Loucy (cell line): ENCODE data around the gene GDF2.

Experiments used
- H2AFZ ChIP-seq: fragments of 200-600 bp; sonication (generic); 2 replicates; pipeline ENCODE4 v1.6.0; 2016; ENCODE audit warnings: antibody characterized with exemption, mild to moderate bottlenecking, low read length, moderate library complexity
- H3F3A ChIP-seq: fragments of 200-600 bp; 2 replicates; pipeline ENCODE4 v1.6.0; 2016; ENCODE audit warnings: antibody characterized with exemption, low read depth, mild to moderate bottlenecking
- H3K27me3 ChIP-seq: fragments of 200-600 bp; sonication (generic); 2 replicates; pipeline ENCODE4 v1.6.1; 2014; ENCODE audit warnings: low read length, mild to moderate bottlenecking; ENCODE audit not compliant: insufficient read depth, poor library complexity, severe bottlenecking
- H3K36me3 ChIP-seq: fragments of 200-600 bp; sonication (generic); 2 replicates; pipeline ENCODE4 v1.6.1; 2016; ENCODE audit warnings: low read length; ENCODE audit not compliant: insufficient read depth
- H3K4me1 ChIP-seq: fragments of 200-600 bp; sonication (generic); 2 replicates; pipeline ENCODE4 v1.5.1; 2014; ENCODE audit warnings: low read length, mild to moderate bottlenecking; ENCODE audit not compliant: insufficient read depth, poor library complexity, severe bottlenecking
- H3K4me2 ChIP-seq: fragments of 200-600 bp; sonication (generic); 2 replicates; pipeline ENCODE4 v1.6.0; 2014; ENCODE audit warnings: antibody characterized with exemption, low read length, low read depth, mild to moderate bottlenecking; ENCODE audit not compliant: poor library complexity, severe bottlenecking
- H3K4me3 ChIP-seq: fragments of 200-600 bp; sonication (generic); 2 replicates; pipeline ENCODE4 v1.5.1; 2014; ENCODE audit warnings: low read length, mild to moderate bottlenecking, mixed read lengths; ENCODE audit not compliant: poor library complexity, severe bottlenecking
- H3K79me2 ChIP-seq: fragments of 200-600 bp; sonication (generic); 2 replicates; pipeline ENCODE4 v1.6.1; 2014; ENCODE audit warnings: low read length; ENCODE audit not compliant: insufficient read depth
- H3K9ac ChIP-seq: fragments of 200-600 bp; sonication (generic); 2 replicates; pipeline ENCODE4 v1.6.0; 2014; ENCODE audit warnings: mild to moderate bottlenecking, low read depth, low read length, moderate library complexity; ENCODE audit not compliant: poor library complexity, severe bottlenecking
- H3K9me2 ChIP-seq: fragments of 200-600 bp; sonication (generic); replicated peaks from 2 replicates; pipeline ENCODE4 v1.6.1; 2016; ENCODE audit warnings: low read depth, low read length, mixed read lengths
- H3K9me3 ChIP-seq: fragments of 200-600 bp; sonication (generic); 2 replicates; pipeline ENCODE4 v1.6.1; 2014; ENCODE audit warnings: mild to moderate bottlenecking, antibody characterized with exemption, low read length, low read depth; ENCODE audit not compliant: insufficient read depth
- H4K20me1 ChIP-seq: fragments of 200-600 bp; sonication (generic); 2 replicates; pipeline ENCODE4 v1.6.0; 2014; ENCODE audit warnings: antibody characterized with exemption, low read length, mild to moderate bottlenecking; ENCODE audit not compliant: insufficient read depth, poor library complexity, severe bottlenecking
- CTCF ChIP-seq: fragments of 200-600 bp; sonication (generic); conservative IDR thresholded peaks from 2 replicates; pipeline ENCODE4 v1.5.1; 2014; ENCODE audit warnings: mild to moderate bottlenecking, antibody characterized with exemption, low read length
- EZH2phosphoT487 ChIP-seq: fragments of 200-600 bp; IDR thresholded peaks from 2 replicates; pipeline ENCODE4 v1.6.1; 2018; ENCODE audit warnings: antibody characterized with exemption, mild to moderate bottlenecking, moderate library complexity, borderline replicate concordance

GDF2 gene

GRCh38 chr10:47294057-47294456 is 28.2 kb upstream of the GDF2 start:
- H3K9me3 ChIP-seq = no peaks in the 10 kb centered on the region
- H3K9ac ChIP-seq = no peak overlapping the region
- H3K79me2 ChIP-seq = no peaks in the 10 kb centered on the region
- H3F3A ChIP-seq = no peaks in the 10 kb centered on the region
- H3K4me2 ChIP-seq = no peak overlapping the region
- no peak overlapping the region for H3K4me3 ChIP-seq
- no peak overlapping the region for H2AFZ ChIP-seq
- no peaks in the 10 kb centered on the region for H3K27me3 ChIP-seq
- no peaks in the 10 kb centered on the region for H4K20me1 ChIP-seq
- no peaks in the 10 kb centered on the region for H3K9me2 ChIP-seq
- H3K4me1 ChIP-seq = peaks cover 5% of the 10 kb centered on the region
- H3K36me3 ChIP-seq = no peaks in the 10 kb centered on the region
- no peak for TF ChIP-seq EZH2phosphoT487

- no peak overlapping the region for H3K4me3 ChIP-seq
- no peaks in the 10 kb centered on the region for H4K20me1 ChIP-seq
- no peaks in the 10 kb centered on the region for H3K9me2 ChIP-seq
- H3K4me2 ChIP-seq = no peak overlapping the region
- no peaks in the 10 kb centered on the region for H3K9me3 ChIP-seq
- peaks cover 5% of the 10 kb centered on the region for H3K4me1 ChIP-seq
- no peaks in the 10 kb centered on the region for H3F3A ChIP-seq
- H3K79me2 ChIP-seq = no peaks in the 10 kb centered on the region
- TF ChIP-seq EZH2phosphoT487 (no peak), CTCF (no peak)
- no peaks in the 10 kb centered on the region for H3K27me3 ChIP-seq
- H3K9ac ChIP-seq = no peak overlapping the region
- H3K36me3 ChIP-seq = no peaks in the 10 kb centered on the region
- no peak overlapping the region for H2AFZ ChIP-seq
These were observed 27.8 kb upstream of the GDF2 start for GRCh38 chr10:47294501-47294900.

- no peaks in the 10 kb centered on the region for H3K79me2 ChIP-seq
- no peak overlapping the region for H3K4me3 ChIP-seq
- H3K36me3 ChIP-seq = no peaks in the 10 kb centered on the region
- no peak overlapping the region for H3K4me2 ChIP-seq
- peaks cover 5% of the 10 kb centered on the region for H3K4me1 ChIP-seq
- H3K27me3 ChIP-seq = no peaks in the 10 kb centered on the region
- H2AFZ ChIP-seq = no peak overlapping the region
- TF ChIP-seq EZH2phosphoT487 (no peak), CTCF (no peak)
- no peaks in the 10 kb centered on the region for H4K20me1 ChIP-seq
- no peaks in the 10 kb centered on the region for H3K9me2 ChIP-seq
- H3F3A ChIP-seq = no peaks in the 10 kb centered on the region
- H3K9me3 ChIP-seq = no peaks in the 10 kb centered on the region
- no peak overlapping the region for H3K9ac ChIP-seq
These were observed 26.8 kb upstream of the GDF2 start for GRCh38 chr10:47295411-47295810.

- no peak overlapping the region for H3K4me3 ChIP-seq
- TF ChIP-seq EZH2phosphoT487 (no peak), CTCF (no peak)
- no peaks in the 10 kb centered on the region for H3K27me3 ChIP-seq
- H3K79me2 ChIP-seq = no peaks in the 10 kb centered on the region
- H3K9ac ChIP-seq = no peak overlapping the region
- H3K4me1 ChIP-seq = peaks cover 10% of the 10 kb centered on the region
- no peak overlapping the region for H2AFZ ChIP-seq
- no peaks in the 10 kb centered on the region for H3K9me2 ChIP-seq
- no peak overlapping the region for H3K4me2 ChIP-seq
- no peaks in the 10 kb centered on the region for H4K20me1 ChIP-seq
- no peaks in the 10 kb centered on the region for H3K36me3 ChIP-seq
- no peaks in the 10 kb centered on the region for H3K9me3 ChIP-seq
- no peaks in the 10 kb centered on the region for H3F3A ChIP-seq
These were observed 25.9 kb upstream of the GDF2 start for GRCh38 chr10:47296156-47296894.
